Neural cell (in vitro differentiated cells): Measurements from ENCODE around the gene NGF.

Experiments
- EP300 ChIP-seq: fragments of 450-650 bp; conservative IDR thresholded peaks from 2 replicates; pipeline ENCODE4 v1.6.1; 2014; ENCODE audit warnings: antibody characterized with exemption, mild to moderate bottlenecking, moderate library complexity; ENCODE audit not compliant: poor library complexity, severe bottlenecking
- MXI1 ChIP-seq: fragments of 450-650 bp; conservative IDR thresholded peaks from 2 replicates; pipeline ENCODE4 v1.6.1; 2014; ENCODE audit warnings: antibody characterized with exemption, mild to moderate bottlenecking; ENCODE audit not compliant: poor library complexity, severe bottlenecking
- POLR2AphosphoS5 ChIP-seq: IDR thresholded peaks from 2 replicates; pipeline ENCODE4 v1.6.1; 2012
- RAD21 ChIP-seq: fragments of 450-650 bp; conservative IDR thresholded peaks from 2 replicates; pipeline ENCODE4 v1.6.1; 2014; ENCODE audit warnings: antibody characterized with exemption, mild to moderate bottlenecking, moderate library complexity
- SMC3 ChIP-seq: fragments of 450-650 bp; conservative IDR thresholded peaks from 2 replicates; pipeline ENCODE4 v1.6.1; 2014; ENCODE audit warnings: antibody characterized with exemption, mild to moderate bottlenecking, moderate library complexity; ENCODE audit not compliant: poor library complexity
- TAF1 ChIP-seq: IDR thresholded peaks from 2 replicates; pipeline ENCODE4 v1.6.1; 2012; ENCODE audit warnings: low read depth
- TF ChIP-seq, protein P1 (sequence below): fragments of 450-650 bp; IDR thresholded peaks from 2 replicates; pipeline ENCODE4 v1.5.1; 2014; ENCODE audit warnings: antibody characterized with exemption, mild to moderate bottlenecking, moderate library complexity; ENCODE audit not compliant: poor library complexity, severe bottlenecking
- TF ChIP-seq, protein P2 (sequence below): IDR thresholded peaks from 2 replicates; pipeline ENCODE4 v1.6.1; 2012; ENCODE audit warnings: borderline replicate concordance

DNA sequence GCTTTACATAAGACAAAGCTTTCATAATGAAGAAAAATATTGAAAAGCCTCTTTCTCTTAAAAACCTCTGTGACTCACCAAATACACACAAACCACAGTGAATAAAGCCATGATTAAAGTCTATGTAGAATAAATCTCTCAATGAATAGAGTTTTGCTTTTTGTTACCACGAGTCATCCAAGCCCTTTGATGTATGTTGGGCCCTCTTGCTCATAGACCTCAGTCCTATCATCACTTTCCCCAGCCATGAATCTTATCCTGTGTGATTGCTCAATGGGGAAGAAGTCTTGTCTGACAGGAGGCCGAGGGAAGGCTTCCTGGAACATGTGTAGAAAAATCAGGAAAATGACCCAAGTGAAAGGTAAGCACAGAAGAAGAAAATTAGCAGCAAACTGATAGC is 60.8 kb downstream of the NGF start:
- TF ChIP-seq RAD21, result no peak
- TF ChIP-seq, protein P1, sequence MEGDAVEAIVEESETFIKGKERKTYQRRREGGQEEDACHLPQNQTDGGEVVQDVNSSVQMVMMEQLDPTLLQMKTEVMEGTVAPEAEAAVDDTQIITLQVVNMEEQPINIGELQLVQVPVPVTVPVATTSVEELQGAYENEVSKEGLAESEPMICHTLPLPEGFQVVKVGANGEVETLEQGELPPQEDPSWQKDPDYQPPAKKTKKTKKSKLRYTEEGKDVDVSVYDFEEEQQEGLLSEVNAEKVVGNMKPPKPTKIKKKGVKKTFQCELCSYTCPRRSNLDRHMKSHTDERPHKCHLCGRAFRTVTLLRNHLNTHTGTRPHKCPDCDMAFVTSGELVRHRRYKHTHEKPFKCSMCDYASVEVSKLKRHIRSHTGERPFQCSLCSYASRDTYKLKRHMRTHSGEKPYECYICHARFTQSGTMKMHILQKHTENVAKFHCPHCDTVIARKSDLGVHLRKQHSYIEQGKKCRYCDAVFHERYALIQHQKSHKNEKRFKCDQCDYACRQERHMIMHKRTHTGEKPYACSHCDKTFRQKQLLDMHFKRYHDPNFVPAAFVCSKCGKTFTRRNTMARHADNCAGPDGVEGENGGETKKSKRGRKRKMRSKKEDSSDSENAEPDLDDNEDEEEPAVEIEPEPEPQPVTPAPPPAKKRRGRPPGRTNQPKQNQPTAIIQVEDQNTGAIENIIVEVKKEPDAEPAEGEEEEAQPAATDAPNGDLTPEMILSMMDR, result no peak
- no peak for TF ChIP-seq SMC3
- TF ChIP-seq POLR2AphosphoS5, result no peak
- no peak for TF ChIP-seq EP300
- TF ChIP-seq, protein P2, sequence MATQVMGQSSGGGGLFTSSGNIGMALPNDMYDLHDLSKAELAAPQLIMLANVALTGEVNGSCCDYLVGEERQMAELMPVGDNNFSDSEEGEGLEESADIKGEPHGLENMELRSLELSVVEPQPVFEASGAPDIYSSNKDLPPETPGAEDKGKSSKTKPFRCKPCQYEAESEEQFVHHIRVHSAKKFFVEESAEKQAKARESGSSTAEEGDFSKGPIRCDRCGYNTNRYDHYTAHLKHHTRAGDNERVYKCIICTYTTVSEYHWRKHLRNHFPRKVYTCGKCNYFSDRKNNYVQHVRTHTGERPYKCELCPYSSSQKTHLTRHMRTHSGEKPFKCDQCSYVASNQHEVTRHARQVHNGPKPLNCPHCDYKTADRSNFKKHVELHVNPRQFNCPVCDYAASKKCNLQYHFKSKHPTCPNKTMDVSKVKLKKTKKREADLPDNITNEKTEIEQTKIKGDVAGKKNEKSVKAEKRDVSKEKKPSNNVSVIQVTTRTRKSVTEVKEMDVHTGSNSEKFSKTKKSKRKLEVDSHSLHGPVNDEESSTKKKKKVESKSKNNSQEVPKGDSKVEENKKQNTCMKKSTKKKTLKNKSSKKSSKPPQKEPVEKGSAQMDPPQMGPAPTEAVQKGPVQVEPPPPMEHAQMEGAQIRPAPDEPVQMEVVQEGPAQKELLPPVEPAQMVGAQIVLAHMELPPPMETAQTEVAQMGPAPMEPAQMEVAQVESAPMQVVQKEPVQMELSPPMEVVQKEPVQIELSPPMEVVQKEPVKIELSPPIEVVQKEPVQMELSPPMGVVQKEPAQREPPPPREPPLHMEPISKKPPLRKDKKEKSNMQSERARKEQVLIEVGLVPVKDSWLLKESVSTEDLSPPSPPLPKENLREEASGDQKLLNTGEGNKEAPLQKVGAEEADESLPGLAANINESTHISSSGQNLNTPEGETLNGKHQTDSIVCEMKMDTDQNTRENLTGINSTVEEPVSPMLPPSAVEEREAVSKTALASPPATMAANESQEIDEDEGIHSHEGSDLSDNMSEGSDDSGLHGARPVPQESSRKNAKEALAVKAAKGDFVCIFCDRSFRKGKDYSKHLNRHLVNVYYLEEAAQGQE, result no peak
- no peak for TF ChIP-seq TAF1
- no peak for TF ChIP-seq MXI1
